Measurements from ENCODE around the gene GAB1. TPM values are rescaled to one million over a fixed set of nuclear protein-coding genes. Genes with fewer than 3 reads are reported as not detected.

The GAB1 gene
- total and polyA plus RNA-seq, 2 of the 13 experiments (the other 11 are each of a cell fraction or from before 2014, with no cell fraction given): 8.7 to 14.7 TPM

DNA sequence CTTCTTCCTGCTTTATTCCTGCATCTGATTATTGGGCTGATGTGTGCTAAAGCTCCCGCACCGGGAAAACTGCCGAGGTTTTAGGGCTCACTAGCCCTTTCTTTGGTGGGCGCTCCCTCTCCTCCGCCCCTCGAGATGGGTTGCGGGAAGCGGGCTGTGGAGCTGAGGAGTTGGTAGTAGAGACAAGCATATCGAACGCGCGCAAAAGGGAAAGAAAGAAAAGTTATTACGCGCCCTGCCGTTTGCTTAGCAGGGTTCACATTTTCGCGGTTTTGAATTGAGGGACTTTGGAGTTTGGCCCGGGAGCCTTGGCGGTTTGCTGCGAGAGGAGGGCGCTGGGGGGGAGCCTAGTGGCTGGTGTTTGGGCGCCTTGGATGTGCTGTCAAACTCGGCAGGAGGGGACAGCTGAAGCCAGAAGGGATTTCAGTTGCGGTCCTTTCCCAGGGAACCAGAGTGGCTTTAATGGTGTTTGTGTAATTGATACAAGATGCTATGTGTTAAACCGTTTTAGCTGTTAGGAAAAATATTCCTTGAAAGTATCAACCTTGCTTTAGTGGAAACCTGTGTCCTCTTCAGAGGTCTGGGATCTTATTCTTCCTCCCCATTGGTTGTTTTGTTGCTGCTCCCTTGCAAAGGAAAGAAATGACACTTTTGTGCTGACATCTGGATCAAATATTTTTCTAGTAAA is 1.1 kb downstream of the GAB1 start (continued):
- TF ChIP-seq GZF1 (CRISPR knock-in tag; IDR thresholded peaks at IDR 0.05): no peak
- TF ChIP-seq, protein P1, sequence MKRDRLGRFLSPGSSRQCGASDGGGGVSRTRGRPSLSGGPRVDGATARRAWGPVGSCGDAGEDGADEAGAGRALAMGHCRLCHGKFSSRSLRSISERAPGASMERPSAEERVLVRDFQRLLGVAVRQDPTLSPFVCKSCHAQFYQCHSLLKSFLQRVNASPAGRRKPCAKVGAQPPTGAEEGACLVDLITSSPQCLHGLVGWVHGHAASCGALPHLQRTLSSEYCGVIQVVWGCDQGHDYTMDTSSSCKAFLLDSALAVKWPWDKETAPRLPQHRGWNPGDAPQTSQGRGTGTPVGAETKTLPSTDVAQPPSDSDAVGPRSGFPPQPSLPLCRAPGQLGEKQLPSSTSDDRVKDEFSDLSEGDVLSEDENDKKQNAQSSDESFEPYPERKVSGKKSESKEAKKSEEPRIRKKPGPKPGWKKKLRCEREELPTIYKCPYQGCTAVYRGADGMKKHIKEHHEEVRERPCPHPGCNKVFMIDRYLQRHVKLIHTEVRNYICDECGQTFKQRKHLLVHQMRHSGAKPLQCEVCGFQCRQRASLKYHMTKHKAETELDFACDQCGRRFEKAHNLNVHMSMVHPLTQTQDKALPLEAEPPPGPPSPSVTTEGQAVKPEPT (CRISPR knock-in tag; IDR thresholded peaks at IDR 0.05; ENCODE audit: low read depth): no peak
- TF ChIP-seq ZNF598 (CRISPR knock-in tag; IDR thresholded peaks at IDR 0.05; ENCODE audit: borderline replicate concordance): no peak
- TF ChIP-seq NR2F6 (IDR thresholded peaks at IDR 0.05): no peak
- TF ChIP-seq NR2F6 (CRISPR knock-in tag; IDR thresholded peaks at IDR 0.05): 0 out of 2 replicates have a peak, but pooled peaks have one; percentile 42
- TF ChIP-seq, protein P2, sequence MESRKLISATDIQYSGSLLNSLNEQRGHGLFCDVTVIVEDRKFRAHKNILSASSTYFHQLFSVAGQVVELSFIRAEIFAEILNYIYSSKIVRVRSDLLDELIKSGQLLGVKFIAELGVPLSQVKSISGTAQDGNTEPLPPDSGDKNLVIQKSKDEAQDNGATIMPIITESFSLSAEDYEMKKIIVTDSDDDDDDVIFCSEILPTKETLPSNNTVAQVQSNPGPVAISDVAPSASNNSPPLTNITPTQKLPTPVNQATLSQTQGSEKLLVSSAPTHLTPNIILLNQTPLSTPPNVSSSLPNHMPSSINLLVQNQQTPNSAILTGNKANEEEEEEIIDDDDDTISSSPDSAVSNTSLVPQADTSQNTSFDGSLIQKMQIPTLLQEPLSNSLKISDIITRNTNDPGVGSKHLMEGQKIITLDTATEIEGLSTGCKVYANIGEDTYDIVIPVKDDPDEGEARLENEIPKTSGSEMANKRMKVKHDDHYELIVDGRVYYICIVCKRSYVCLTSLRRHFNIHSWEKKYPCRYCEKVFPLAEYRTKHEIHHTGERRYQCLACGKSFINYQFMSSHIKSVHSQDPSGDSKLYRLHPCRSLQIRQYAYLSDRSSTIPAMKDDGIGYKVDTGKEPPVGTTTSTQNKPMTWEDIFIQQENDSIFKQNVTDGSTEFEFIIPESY (CRISPR knock-in tag; IDR thresholded peaks at IDR 0.05): no peak
- no peak for TF ChIP-seq U2AF1 (optimal IDR thresholded peaks at IDR 0.05; ENCODE audit: low read depth, low read length)
- no peak for TF ChIP-seq CC2D1A (CRISPR knock-in tag; IDR thresholded peaks at IDR 0.05)
- TF ChIP-seq ZNF616 (CRISPR knock-in tag; IDR thresholded peaks at IDR 0.05; ENCODE audit: low read depth): no peak
- peak; percentile 6; the same call in 1 of the 2 replicates for TF ChIP-seq FOXA3 (CRISPR knock-in tag; IDR thresholded peaks at IDR 0.05)
- no peak for TF ChIP-seq HDAC6 (IDR thresholded peaks at IDR 0.05; ENCODE audit: low read depth, low read length)
- TF ChIP-seq, protein P3, sequence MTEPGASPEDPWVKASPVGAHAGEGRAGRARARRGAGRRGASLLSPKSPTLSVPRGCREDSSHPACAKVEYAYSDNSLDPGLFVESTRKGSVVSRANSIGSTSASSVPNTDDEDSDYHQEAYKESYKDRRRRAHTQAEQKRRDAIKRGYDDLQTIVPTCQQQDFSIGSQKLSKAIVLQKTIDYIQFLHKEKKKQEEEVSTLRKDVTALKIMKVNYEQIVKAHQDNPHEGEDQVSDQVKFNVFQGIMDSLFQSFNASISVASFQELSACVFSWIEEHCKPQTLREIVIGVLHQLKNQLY (CRISPR knock-in tag; IDR thresholded peaks at IDR 0.05): no peak
- no peak for TF ChIP-seq ZNF446 (CRISPR knock-in tag; IDR thresholded peaks at IDR 0.05)
- TF ChIP-seq CBX5 (CRISPR knock-in tag; IDR thresholded peaks at IDR 0.05; ENCODE audit: borderline replicate concordance): no peak
- TF ChIP-seq CBFB (CRISPR knock-in tag; IDR thresholded peaks at IDR 0.05): peak; percentile 89
- no peak for TF ChIP-seq CEBPB (IDR thresholded peaks at IDR 0.05; ENCODE audit: borderline replicate concordance, low read depth, low read length)
- no peak for TF ChIP-seq MAFG (CRISPR knock-in tag; IDR thresholded peaks at IDR 0.05)
- TF ChIP-seq, protein P4, sequence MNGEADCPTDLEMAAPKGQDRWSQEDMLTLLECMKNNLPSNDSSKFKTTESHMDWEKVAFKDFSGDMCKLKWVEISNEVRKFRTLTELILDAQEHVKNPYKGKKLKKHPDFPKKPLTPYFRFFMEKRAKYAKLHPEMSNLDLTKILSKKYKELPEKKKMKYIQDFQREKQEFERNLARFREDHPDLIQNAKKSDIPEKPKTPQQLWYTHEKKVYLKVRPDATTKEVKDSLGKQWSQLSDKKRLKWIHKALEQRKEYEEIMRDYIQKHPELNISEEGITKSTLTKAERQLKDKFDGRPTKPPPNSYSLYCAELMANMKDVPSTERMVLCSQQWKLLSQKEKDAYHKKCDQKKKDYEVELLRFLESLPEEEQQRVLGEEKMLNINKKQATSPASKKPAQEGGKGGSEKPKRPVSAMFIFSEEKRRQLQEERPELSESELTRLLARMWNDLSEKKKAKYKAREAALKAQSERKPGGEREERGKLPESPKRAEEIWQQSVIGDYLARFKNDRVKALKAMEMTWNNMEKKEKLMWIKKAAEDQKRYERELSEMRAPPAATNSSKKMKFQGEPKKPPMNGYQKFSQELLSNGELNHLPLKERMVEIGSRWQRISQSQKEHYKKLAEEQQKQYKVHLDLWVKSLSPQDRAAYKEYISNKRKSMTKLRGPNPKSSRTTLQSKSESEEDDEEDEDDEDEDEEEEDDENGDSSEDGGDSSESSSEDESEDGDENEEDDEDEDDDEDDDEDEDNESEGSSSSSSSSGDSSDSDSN (CRISPR knock-in tag; IDR thresholded peaks at IDR 0.05): no peak
- TF ChIP-seq, protein P5, sequence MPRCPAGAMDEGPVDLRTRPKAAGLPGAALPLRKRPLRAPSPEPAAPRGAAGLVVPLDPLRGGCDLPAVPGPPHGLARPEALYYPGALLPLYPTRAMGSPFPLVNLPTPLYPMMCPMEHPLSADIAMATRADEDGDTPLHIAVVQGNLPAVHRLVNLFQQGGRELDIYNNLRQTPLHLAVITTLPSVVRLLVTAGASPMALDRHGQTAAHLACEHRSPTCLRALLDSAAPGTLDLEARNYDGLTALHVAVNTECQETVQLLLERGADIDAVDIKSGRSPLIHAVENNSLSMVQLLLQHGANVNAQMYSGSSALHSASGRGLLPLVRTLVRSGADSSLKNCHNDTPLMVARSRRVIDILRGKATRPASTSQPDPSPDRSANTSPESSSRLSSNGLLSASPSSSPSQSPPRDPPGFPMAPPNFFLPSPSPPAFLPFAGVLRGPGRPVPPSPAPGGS (CRISPR knock-in tag; IDR thresholded peaks at IDR 0.05): no peak
- no peak for TF ChIP-seq SMC3 (IDR thresholded peaks at IDR 0.05; ENCODE audit: low read length)
- TF ChIP-seq, protein P6, sequence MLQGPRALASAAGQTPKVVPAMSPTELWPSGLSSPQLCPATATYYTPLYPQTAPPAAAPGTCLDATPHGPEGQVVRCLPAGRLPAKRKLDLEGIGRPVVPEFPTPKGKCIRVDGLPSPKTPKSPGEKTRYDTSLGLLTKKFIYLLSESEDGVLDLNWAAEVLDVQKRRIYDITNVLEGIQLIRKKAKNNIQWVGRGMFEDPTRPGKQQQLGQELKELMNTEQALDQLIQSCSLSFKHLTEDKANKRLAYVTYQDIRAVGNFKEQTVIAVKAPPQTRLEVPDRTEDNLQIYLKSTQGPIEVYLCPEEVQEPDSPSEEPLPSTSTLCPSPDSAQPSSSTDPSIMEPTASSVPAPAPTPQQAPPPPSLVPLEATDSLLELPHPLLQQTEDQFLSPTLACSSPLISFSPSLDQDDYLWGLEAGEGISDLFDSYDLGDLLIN (CRISPR knock-in tag; IDR thresholded peaks at IDR 0.05; ENCODE audit: borderline replicate concordance): 0 out of 2 replicates have a peak, but pooled peaks have one; percentile 40
- no peak for TF ChIP-seq ZNF7 (CRISPR knock-in tag; IDR thresholded peaks at IDR 0.05)
